OCI-LY1 (cell line): ENCODE measurements around the gene PDIA3.
"Not testable (repeated sequence)": the region's sequence is repeated elsewhere in the genome, so short reads cannot be mapped to it uniquely, and the experiment has no call there.

Source experiments
- H2AFZ ChIP-seq: fragments of 200-600 bp; sonication (generic), shearing (Covaris generic); 2 replicates; pipeline ENCODE4 v1.6.0; 2014; ENCODE audit warnings: antibody characterized with exemption, mild to moderate bottlenecking, low read length
- H3F3A ChIP-seq: fragments of 200-600 bp; sonication (generic), shearing (Covaris generic); 2 replicates; pipeline ENCODE4 v1.6.0; 2014; ENCODE audit warnings: mild to moderate bottlenecking, antibody characterized with exemption, low read length, moderate library complexity; ENCODE audit not compliant: insufficient read depth
- H3K27ac ChIP-seq: fragments of 200-600 bp; sonication (generic); 2 replicates; pipeline ENCODE4 v1.5.1; 2014; ENCODE audit warnings: low read length, mixed run types, mild to moderate bottlenecking, low read depth; ENCODE audit not compliant: poor library complexity, severe bottlenecking
- H3K27me3 ChIP-seq: fragments of 200-600 bp; sonication (generic); 2 replicates; pipeline ENCODE4 v1.6.0; 2014; ENCODE audit warnings: antibody characterized with exemption, mild to moderate bottlenecking, low read length, moderate library complexity; ENCODE audit not compliant: insufficient read depth
- H3K36me3 ChIP-seq: fragments of 200-600 bp; sonication (generic); 2 replicates; pipeline ENCODE4 v1.6.1; 2014; ENCODE audit warnings: mild to moderate bottlenecking, antibody characterized with exemption, low read length, moderate library complexity, mixed read lengths; ENCODE audit not compliant: insufficient read depth
- H3K4me1 ChIP-seq: fragments of 200-600 bp; sonication (generic); 2 replicates; pipeline ENCODE4 v1.5.1; 2014; ENCODE audit warnings: mild to moderate bottlenecking, low read length, moderate library complexity; ENCODE audit not compliant: insufficient read depth, severe bottlenecking
- H3K4me2 ChIP-seq: fragments of 200-600 bp; sonication (generic), shearing (Covaris generic); 2 replicates; pipeline ENCODE4 v1.6.1; 2014; ENCODE audit warnings: low read length
- H3K4me3 ChIP-seq: fragments of 200-600 bp; sonication (generic); 2 replicates; pipeline ENCODE4 v1.5.1; 2014; ENCODE audit warnings: low read length, low read depth, mild to moderate bottlenecking, mixed read lengths; ENCODE audit not compliant: poor library complexity, severe bottlenecking
- H3K79me2 ChIP-seq: fragments of 200-600 bp; shearing (Covaris generic); 2 replicates; pipeline ENCODE4 v1.6.1; 2016; ENCODE audit warnings: mixed run types, low read length, mixed read lengths; ENCODE audit not compliant: insufficient read depth
- H3K9ac ChIP-seq: fragments of 200-600 bp; sonication (generic), shearing (Covaris generic); 2 replicates; pipeline ENCODE4 v1.6.1; 2014; ENCODE audit warnings: mild to moderate bottlenecking, low read length, mixed read lengths
- H3K9me2 ChIP-seq: fragments of 200-600 bp; sonication (generic), shearing (Covaris generic); 2 replicates; pipeline ENCODE4 v1.6.1; 2014; ENCODE audit warnings: low read depth, mild to moderate bottlenecking, low read length, mixed read lengths
- H3K9me3 ChIP-seq: fragments of 200-600 bp; shearing (Covaris generic); 2 replicates; pipeline ENCODE4 v1.6.1; 2014; ENCODE audit warnings: low read length, mixed read lengths
- H4K20me1 ChIP-seq: fragments of 200-600 bp; sonication (generic), shearing (Covaris generic); 2 replicates; pipeline ENCODE4 v1.6.0; 2016; ENCODE audit warnings: mild to moderate bottlenecking, low read length; ENCODE audit not compliant: insufficient read depth
- EZH2 ChIP-seq: fragments of 200-600 bp; sonication (generic), shearing (Covaris generic); IDR thresholded peaks from 2 replicates; pipeline ENCODE4 v1.8.0; 2017; ENCODE audit warnings: borderline replicate concordance, mixed run types, mild to moderate bottlenecking, antibody characterized with exemption, low read length, moderate library complexity, mixed read lengths
- TF ChIP-seq, protein P1 (sequence below): fragments of 200-600 bp; sonication (generic), shearing (Covaris generic); IDR thresholded peaks from 2 replicates; pipeline ENCODE4 v1.5.1; 2017; ENCODE audit warnings: mild to moderate bottlenecking, antibody characterized with exemption, low read length, moderate library complexity, mixed read lengths

Gene PDIA3

GRCh38 chr15:43808960-43809678, 62.9 kb downstream of the PDIA3 start:
- H3K9me2 ChIP-seq, result no peaks in the 10 kb centered on the region
- H4K20me1 ChIP-seq, result no peaks in the 10 kb centered on the region
- H3F3A ChIP-seq, result peaks cover 11% of the 10 kb centered on the region
- no peak overlapping the region for H2AFZ ChIP-seq
- peak overlapping the region; percentile 93 for H3K27ac ChIP-seq
- H3K4me2 ChIP-seq, result peak overlapping the region; percentile 58
- TF ChIP-seq, protein P1, sequence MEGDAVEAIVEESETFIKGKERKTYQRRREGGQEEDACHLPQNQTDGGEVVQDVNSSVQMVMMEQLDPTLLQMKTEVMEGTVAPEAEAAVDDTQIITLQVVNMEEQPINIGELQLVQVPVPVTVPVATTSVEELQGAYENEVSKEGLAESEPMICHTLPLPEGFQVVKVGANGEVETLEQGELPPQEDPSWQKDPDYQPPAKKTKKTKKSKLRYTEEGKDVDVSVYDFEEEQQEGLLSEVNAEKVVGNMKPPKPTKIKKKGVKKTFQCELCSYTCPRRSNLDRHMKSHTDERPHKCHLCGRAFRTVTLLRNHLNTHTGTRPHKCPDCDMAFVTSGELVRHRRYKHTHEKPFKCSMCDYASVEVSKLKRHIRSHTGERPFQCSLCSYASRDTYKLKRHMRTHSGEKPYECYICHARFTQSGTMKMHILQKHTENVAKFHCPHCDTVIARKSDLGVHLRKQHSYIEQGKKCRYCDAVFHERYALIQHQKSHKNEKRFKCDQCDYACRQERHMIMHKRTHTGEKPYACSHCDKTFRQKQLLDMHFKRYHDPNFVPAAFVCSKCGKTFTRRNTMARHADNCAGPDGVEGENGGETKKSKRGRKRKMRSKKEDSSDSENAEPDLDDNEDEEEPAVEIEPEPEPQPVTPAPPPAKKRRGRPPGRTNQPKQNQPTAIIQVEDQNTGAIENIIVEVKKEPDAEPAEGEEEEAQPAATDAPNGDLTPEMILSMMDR, result no peak
- TF ChIP-seq EZH2, result no peak
- no peaks in the 10 kb centered on the region for H3K79me2 ChIP-seq
- peak overlapping the region; percentile 42 for H3K9ac ChIP-seq
- H3K36me3 ChIP-seq, result peaks cover 92% of the 10 kb centered on the region
- no peak overlapping the region for H3K4me3 ChIP-seq
- no peaks in the 10 kb centered on the region for H3K9me3 ChIP-seq
- no peaks in the 10 kb centered on the region for H3K27me3 ChIP-seq
- peaks cover 33% of the 10 kb centered on the region for H3K4me1 ChIP-seq

- H3K4me3 ChIP-seq, H3K27me3 ChIP-seq, H3K9me2 ChIP-seq, H4K20me1 ChIP-seq, H3F3A ChIP-seq, H3K9me3 ChIP-seq, H3K9ac ChIP-seq, H3K27ac ChIP-seq, H3K4me2 ChIP-seq, H2AFZ ChIP-seq: not testable (repeated sequence)
- Histone ChIP-seq H3K36me3 (peaks cover 92% of the 10 kb centered on the region), H3K79me2 (peaks cover 24% of the 10 kb centered on the region), H3K4me1 (peaks cover 19% of the 10 kb centered on the region)
Observed at GRCh38 chr15:43815064-43815463, 68.8 kb downstream of the PDIA3 start.

GRCh38 chr15:43821505-43821904, 75.3 kb downstream of the PDIA3 start:
- H3K27ac ChIP-seq, result peak overlapping the region; percentile 50
- H3K4me1 ChIP-seq, result peaks cover 51% of the 10 kb centered on the region
- no peak overlapping the region for H2AFZ ChIP-seq
- peaks cover 46% of the 10 kb centered on the region for H3K36me3 ChIP-seq
- H3K4me2 ChIP-seq, result peak overlapping the region; percentile 83
- peak overlapping the region; percentile 54 for H3K9ac ChIP-seq
- H3K79me2 ChIP-seq, result peaks cover 66% of the 10 kb centered on the region
- H4K20me1 ChIP-seq, result no peaks in the 10 kb centered on the region
- TF ChIP-seq EZH2, result no peak
- TF ChIP-seq, protein P1, result no peak
- peak overlapping the region; percentile 54 for H3K4me3 ChIP-seq
- no peaks in the 10 kb centered on the region for H3F3A ChIP-seq
- no peaks in the 10 kb centered on the region for H3K9me2 ChIP-seq
- no peaks in the 10 kb centered on the region for H3K9me3 ChIP-seq
- H3K27me3 ChIP-seq, result no peaks in the 10 kb centered on the region
